Ovary (tissue), 9 donors: ENCODE measurements around the gene FAM117A. TPM values are rescaled to one million over a fixed set of nuclear protein-coding genes. Genes with fewer than 3 reads are reported as not detected.
"Not testable (repeated sequence)": the region's sequence is repeated elsewhere in the genome, so short reads cannot be mapped to it uniquely, and the experiment has no call there.

ENCODE experiments used
- DNase-seq, 5 donors: peaks; one replicate each; pipeline ENCODE4 v3.0.0-alpha.2; 2019 to 2020
- H3K27ac ChIP-seq, 2 donors: fragments of 200-600 bp; one replicate each; pipeline versions ENCODE4 v1.5.1 to v1.8.0; 2019 to 2022
- H3K27me3 ChIP-seq: fragments of 200-600 bp; one replicate; pipeline ENCODE4 v1.8.0; 2022
- H3K36me3 ChIP-seq: fragments of 200-600 bp; sonication (generic); one replicate; pipeline ENCODE4 v1.5.1; 2019
- H3K4me1 ChIP-seq: one replicate; pipeline ENCODE4 v1.8.1; 2013; ENCODE audit warnings: mild to moderate bottlenecking, moderate library complexity; ENCODE audit not compliant: insufficient read depth
- H3K4me3 ChIP-seq: fragments of 200-600 bp; sonication (generic); one replicate; pipeline ENCODE4 v1.5.1; 2017
- H3K9me3 ChIP-seq, 2 donors: fragments of 200-600 bp in 1 of 2; sonication (generic) in 1 of 2; one replicate each; pipeline versions ENCODE4 v1.5.1 to v1.8.1; 2013 to 2019; ENCODE audit warnings: mild to moderate bottlenecking in 1 of 2, moderate library complexity in 1 of 2
- EP300 ChIP-seq: sonication (generic); formaldehyde crosslinking; IDR thresholded peaks from one replicate; pipeline ENCODE4 v1.6.1; 2017; ENCODE audit warnings: antibody characterized with exemption
- POLR2A ChIP-seq: fragments of 450-650 bp; IDR thresholded peaks from one replicate; pipeline ENCODE4 v1.6.1; 2017; ENCODE audit warnings: antibody characterized with exemption, mild to moderate bottlenecking, moderate library complexity
- WGBS, 3 donors: extraction: QIAGEN DNeasy Blood & Tissue Kit in 1 of 3; methylation state at CpG; one replicate each; pipeline versions ENCODE4 v1.1.5 to v1.1.7; 2013 to 2017; 5-methylcytosine and 5-hydroxymethylcytosine counted together
- intact Hi-C, 4 donors: fragments of 100-400 bp; cut with DNase I; formaldehyde crosslinking; loops; one replicate each; pipeline versions ENCODE4 v1.11.0 to v1.15.1; 2022 to 2023
- polyA plus RNA-seq, 2 donors: library from polyadenylated mRNA; stranded (reverse); fragments of 200-250 nt in 1 of 2; fragments of 350-450 nt in 1 of 2; fragmentation: Illumina TruSeq in 1 of 2; extraction: RNeasy Lipid Tissue Mini Kit (QIAGEN cat#74804) in 1 of 2; gene quantifications; one replicate each; pipeline ENCODE4 v1.2.3, GENCODE V29; 2013 to 2014
- total RNA-seq, 7 donors: library from RNA; depleted of rRNA in 2 of 7; stranded (reverse); fragments of >200 nt in 2 of 7; fragmentation: NEBNext Ultra II Directional in 3 of 7; extraction: Animal tissue kit (Norgen Biotek cat#: 25700) in 3 of 7; gene quantifications; one replicate each; pipeline versions ENCODE4 v1.1.0 to v1.2.4, GENCODE V29; 2016 to 2023
- TF ChIP-seq, protein P1 (sequence below), 3 donors: fragments of 450-650 bp in 2 of 3; fragments of 200-600 bp in 1 of 3; IDR thresholded peaks; one replicate each; pipeline versions ENCODE4 v1.5.1 to v1.8.0; 2016 to 2022; ENCODE audit warnings: antibody characterized with exemption in 3 of 3, mild to moderate bottlenecking in 1 of 3
- donor health status: DM: no; HTN: no; CAD: no; lungs with moderate emphysema.
- donor health status: DM: no; HTN: no; CAD: no.
- donor health status: Bipolar disorder and iron deficiency.
- donor health status: DM: yes; HTN: yes; CAD: no.
- donor health status: DM: no; HTN: no; CAD: no.
- donor health status: DM: yes; HTN: yes; CAD: no.

The FAM117A gene
- total and polyA plus RNA-seq, 9 donors, result 15.0 to 30.4 (median 19.0) TPM

GRCh38 chr17:49674507-49674906 is 89.4 kb downstream of the FAM117A start:
- Histone ChIP-seq H3K9me3 (no peaks in the 10 kb centered on the region), H3K27me3 (no peaks in the 10 kb centered on the region), H3K27ac (no peak overlapping the region), H3K4me3 (no peak overlapping the region), H3K36me3 (no peaks in the 10 kb centered on the region), H3K4me1 (peaks cover 5% of the 10 kb centered on the region)
- no peak for DNase-seq
- intact Hi-C loops, result no loop called here
- TF ChIP-seq, protein P1, sequence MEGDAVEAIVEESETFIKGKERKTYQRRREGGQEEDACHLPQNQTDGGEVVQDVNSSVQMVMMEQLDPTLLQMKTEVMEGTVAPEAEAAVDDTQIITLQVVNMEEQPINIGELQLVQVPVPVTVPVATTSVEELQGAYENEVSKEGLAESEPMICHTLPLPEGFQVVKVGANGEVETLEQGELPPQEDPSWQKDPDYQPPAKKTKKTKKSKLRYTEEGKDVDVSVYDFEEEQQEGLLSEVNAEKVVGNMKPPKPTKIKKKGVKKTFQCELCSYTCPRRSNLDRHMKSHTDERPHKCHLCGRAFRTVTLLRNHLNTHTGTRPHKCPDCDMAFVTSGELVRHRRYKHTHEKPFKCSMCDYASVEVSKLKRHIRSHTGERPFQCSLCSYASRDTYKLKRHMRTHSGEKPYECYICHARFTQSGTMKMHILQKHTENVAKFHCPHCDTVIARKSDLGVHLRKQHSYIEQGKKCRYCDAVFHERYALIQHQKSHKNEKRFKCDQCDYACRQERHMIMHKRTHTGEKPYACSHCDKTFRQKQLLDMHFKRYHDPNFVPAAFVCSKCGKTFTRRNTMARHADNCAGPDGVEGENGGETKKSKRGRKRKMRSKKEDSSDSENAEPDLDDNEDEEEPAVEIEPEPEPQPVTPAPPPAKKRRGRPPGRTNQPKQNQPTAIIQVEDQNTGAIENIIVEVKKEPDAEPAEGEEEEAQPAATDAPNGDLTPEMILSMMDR (IDR thresholded peaks at IDR 0.05), result no peak
- TF ChIP-seq POLR2A (no peak), EP300 (no peak)

- H3K36me3 ChIP-seq, H3K27me3 ChIP-seq, intact Hi-C loops, DNase-seq, H3K27ac ChIP-seq, H3K4me1 ChIP-seq, H3K4me3 ChIP-seq, H3K9me3 ChIP-seq: not testable (repeated sequence)
- WGBS, 3 donors, result 92 to 93% (median 93%) methylated on average over 6 of the region's 6 CpGs
Measured at GRCh38 chr17:49673679-49674078, 90.3 kb downstream of the FAM117A start.

DNA sequence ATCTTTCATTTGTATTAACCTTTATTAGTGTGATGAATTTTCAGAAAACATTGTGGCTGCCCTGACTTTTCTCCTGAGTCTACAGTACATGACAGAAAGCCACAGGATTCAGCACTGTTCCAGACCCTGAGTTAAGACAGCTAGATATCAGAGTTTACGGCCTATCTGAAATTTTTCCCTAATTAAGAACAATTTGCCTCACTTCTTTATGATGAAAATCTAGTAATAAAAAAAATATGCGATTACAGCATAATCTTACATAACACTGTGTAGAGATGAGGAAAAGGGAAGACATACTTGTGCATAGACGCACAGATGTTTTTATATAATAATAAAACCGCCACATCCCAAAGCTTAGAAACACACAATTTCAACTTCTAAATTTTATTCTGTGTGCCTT is 93.3 kb downstream of the FAM117A start:
- TF ChIP-seq POLR2A, result no peak
- TF ChIP-seq, protein P1 (IDR thresholded peaks at IDR 0.05), result no peak
- no peak for TF ChIP-seq EP300
- H3K9me3 ChIP-seq, result no peaks in the 10 kb centered on the region
- H3K27ac ChIP-seq, result no peak overlapping the region
- no peak overlapping the region for H3K4me3 ChIP-seq
- no peaks in the 10 kb centered on the region for H3K36me3 ChIP-seq
- DNase-seq, result no peak
- peaks cover 2% of the 10 kb centered on the region for H3K4me1 ChIP-seq
- WGBS, 3 donors, result 32 to 49% (median 47%) methylated on average over 4 of the region's 4 CpGs
- intact Hi-C loops, result no loop called here
- H3K27me3 ChIP-seq, result no peaks in the 10 kb centered on the region

DNA sequence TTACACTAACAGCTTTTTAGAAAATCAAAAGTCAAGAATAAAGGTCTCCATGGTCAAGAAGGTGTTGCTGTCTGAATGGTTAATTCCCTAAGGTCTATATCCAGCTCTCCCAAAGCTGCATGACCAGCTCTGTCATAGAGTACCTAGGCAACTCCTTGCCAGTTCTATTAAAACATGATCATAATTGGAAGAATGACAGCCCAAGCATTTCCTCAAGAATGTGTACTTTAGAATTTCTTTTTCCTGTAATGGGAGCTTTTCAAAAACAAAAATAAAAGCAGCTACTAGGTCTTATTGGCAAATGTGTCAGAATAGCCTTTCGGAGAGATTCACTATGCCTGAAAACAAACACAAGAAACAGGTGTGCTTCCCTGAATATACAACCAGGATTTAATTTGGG is 93.9 kb downstream of the FAM117A start:
- WGBS, 3 donors, result 42 to 67% (median 57%) methylated on average over 1 of the region's 1 CpG
- DNase-seq, result no peak
- Histone ChIP-seq H3K9me3 (no peaks in the 10 kb centered on the region), H3K27ac (no peak overlapping the region), H3K27me3 (no peaks in the 10 kb centered on the region), H3K36me3 (no peaks in the 10 kb centered on the region), H3K4me3 (no peak overlapping the region), H3K4me1 (peaks cover 1% of the 10 kb centered on the region)
- intact Hi-C loops, result no loop called here
- TF ChIP-seq, protein P1 (IDR thresholded peaks at IDR 0.05), result no peak
- TF ChIP-seq POLR2A (no peak), EP300 (no peak)

GRCh38 chr17:49667854-49668253 is 96.1 kb downstream of the FAM117A start:
- TF ChIP-seq POLR2A, result no peak
- TF ChIP-seq, protein P1 (IDR thresholded peaks at IDR 0.05), result no peak
- TF ChIP-seq EP300, result no peak
- Histone ChIP-seq H3K27me3 (no peaks in the 10 kb centered on the region), H3K36me3 (no peaks in the 10 kb centered on the region), H3K4me1 (peaks cover 1% of the 10 kb centered on the region), H3K27ac (no peak overlapping the region), H3K4me3 (no peak overlapping the region), H3K9me3 (no peaks in the 10 kb centered on the region)
- intact Hi-C loops, result no loop called here
- DNase-seq, result no peak
- WGBS, 3 donors, result 88 to 92% (median 89%) methylated on average over 2 of the region's 2 CpGs
